ENCODE results near the gene SNRNP70.
"Not testable (repeated sequence)": the region's sequence is repeated elsewhere in the genome, so short reads cannot be mapped to it uniquely, and the experiment has no call there.

SNRNP70 gene, protein sequence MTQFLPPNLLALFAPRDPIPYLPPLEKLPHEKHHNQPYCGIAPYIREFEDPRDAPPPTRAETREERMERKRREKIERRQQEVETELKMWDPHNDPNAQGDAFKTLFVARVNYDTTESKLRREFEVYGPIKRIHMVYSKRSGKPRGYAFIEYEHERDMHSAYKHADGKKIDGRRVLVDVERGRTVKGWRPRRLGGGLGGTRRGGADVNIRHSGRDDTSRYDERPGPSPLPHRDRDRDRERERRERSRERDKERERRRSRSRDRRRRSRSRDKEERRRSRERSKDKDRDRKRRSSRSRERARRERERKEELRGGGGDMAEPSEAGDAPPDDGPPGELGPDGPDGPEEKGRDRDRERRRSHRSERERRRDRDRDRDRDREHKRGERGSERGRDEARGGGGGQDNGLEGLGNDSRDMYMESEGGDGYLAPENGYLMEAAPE

DNA sequence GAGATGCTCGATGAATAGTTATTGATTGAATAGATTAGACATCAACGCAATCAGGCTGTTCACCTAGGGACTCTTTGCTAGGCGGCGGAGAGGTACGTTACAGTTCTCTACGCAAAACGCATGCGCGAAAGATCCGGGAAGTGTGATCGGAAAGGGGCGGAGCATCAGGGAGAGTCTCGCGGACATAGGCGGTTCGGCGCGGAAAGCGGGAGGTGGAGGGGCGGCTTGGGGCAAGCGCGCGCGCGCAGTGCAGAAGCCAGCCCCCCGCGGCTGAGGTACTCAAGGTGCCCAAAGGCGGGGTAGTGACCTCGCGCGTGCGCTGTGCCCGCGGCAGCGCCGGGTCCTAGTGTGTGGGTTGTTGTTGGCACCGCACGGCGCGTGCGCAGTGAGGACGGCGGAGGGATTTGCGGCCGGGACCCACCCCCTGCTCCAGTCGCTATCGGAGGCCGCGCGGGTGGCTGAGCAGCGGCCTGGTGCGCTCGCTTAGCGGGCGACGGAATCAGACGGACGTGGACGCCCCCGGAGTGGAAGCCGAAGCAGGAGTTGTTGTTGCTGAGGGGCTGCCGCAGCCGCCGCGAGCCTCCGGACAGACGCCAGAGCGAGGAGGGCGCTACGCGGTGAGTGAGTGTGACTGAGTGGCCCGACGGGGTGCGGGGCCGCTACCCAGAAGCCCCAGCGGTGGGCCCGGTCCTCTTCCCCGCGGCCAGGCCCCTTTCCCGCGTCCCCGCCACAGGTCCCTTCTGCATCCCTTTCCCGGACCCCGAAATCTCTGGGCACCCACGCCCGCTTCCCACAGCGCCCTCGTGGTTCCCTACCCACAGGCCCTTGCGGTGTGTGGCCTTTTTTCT, at the start of gene SNRNP70:
Gene SNRNP70 (plus strand): TSS at position 432 of the 848 bp plus-strand sequence. CDS start 964 bp downstream, outside the sequence.
- peak; percentile 100 for DNase-seq (ENCODE audit: low spot score)

DNA sequence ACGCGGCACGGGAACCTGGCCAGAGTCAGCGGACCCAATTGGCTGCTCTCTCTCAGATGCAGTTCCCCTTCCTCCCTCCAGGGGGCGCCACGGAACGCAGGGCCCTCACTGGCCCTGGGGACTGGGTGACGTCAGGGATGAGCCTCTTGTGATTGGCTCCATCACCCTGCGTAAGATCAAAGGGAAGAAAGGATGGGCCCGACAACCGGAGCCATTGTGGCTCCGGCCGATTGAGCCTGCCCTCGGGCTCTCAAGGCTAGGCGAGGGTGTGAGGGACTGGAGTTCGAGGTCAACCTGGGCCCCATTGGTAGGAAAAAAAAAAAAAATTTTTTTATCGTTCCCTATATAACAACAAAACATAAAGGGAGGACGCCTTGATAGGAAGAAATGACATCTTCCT, 48.4 kb upstream of the SNRNP70 start, which contains the start of gene CGB1:
Gene CGB1 (minus strand): TSS at position 81 of the 400 bp plus-strand sequence. CDS start 184 bp downstream, outside the sequence.
- not testable (repeated sequence) for DNase-seq (ENCODE audit: low spot score)

DNA sequence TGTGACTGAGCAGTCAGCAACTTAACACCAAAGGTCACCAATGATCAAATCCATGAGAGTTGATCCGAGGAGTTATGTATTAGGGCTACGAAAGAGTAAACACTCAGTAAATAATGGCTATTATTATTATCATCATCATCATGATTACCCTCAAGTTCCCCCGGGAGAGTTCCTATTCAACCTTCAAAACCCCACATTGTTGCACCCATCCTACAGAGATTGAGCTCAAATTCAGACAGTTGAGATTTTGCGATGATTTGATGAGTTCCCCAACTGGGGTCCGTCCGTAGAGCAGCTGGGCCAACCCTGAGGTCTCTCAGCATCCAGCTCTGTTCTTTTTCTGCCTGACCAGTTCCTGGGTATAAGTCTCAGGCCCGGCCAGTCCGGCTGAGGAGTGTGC, 47.1 kb upstream of the SNRNP70 start:
- DNase-seq (ENCODE audit: low spot score), result not testable (repeated sequence)

DNA sequence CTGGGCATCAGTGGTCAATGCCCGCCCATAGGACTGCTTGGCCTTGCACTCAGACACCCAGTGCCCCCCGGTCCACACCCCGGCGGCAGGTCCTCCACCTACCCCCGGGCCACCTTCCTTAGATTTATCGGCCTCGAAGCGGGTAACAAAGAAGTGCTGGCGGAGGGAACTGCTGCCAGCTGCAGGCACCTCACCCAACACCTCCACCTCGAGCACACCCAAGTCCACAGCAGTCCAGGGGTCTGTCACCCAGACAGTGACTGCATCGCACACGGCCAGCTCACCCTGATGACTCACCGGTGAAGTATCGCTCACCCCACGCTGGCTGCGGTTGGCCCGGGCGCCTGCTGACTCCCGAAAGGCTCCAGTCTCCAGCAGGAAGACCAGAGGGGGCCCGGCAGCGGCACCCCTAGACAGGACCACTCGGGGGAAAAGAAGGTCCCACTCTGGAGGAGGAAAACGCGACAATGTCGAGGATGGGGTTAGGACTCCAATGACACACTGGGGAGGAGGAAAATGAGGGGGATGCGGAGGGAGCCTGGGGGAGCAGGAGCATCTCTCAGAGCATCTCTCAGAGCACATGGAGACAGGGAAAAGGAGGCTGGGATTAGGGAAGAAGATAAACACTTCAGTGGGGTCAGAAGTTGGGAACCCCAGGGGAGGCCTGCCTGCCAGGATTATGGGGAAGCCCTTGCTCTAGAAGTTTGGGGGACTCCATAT, 46.5 kb upstream of the SNRNP70 start:
- DNase-seq (ENCODE audit: low spot score), result not testable (repeated sequence)

DNA sequence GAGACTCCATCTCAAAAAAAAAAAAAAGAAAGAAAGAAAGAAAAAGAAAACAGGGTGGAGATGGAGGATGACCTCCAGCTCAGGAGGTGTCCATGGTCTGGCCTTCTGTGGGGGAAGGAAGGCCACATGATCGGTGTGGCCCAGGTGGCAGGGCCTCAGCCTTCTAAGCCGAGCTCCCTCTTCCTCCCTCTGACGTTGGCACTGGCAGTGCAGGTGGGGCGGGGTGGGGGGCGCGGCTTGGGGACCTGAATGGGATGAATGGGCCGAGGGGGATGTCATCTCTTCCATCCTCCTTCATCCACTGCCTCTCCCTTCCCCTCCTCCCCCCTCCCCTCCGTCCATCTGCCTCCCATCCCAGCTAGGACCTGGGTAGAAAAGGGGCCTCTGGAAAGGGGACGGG, 45.5 kb upstream of the SNRNP70 start:
- DNase-seq (ENCODE audit: low spot score), result not testable (repeated sequence)

DNA sequence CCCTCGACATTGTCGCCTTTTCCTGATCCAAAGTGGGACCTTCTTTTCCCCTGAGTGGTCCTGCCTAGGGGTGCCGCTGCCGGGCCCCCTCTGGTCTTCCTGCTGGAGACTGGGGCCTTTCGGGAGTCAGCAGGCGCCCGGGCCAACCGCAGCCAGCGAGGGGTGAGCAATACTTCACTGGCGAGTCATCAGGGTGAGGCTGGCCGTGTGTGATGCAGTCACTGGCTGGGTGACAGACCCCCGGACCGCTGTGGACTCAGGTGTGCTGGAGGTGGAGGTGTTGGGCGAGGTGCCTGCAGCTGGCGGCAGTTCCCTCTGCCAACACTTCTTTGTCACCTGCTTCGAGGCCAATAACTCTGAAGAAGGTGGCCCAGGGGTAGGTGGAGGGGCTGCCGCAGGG, 43.1 kb upstream of the SNRNP70 start:
- no peak for DNase-seq (ENCODE audit: low spot score)

DNA sequence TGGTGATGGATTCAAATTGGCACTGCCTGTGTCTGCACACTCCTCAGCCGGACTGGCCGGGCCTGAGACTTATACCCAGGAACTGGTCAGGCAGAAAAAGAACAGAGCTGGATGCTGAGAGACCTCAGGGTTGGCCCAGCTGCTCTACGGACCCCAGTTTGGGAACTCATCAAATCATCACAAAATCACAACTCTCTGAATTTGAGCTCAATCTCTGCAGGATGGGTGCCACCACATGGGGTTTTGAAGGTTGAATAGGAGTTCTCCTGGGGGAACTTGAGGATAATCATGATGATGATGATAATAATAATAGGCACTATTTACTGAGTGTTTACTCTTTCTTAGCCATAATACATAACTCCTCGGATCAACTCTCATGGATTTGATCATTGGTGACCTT, 42.6 kb upstream of the SNRNP70 start:
- DNase-seq (ENCODE audit: low spot score), result not testable (repeated sequence)

DNA sequence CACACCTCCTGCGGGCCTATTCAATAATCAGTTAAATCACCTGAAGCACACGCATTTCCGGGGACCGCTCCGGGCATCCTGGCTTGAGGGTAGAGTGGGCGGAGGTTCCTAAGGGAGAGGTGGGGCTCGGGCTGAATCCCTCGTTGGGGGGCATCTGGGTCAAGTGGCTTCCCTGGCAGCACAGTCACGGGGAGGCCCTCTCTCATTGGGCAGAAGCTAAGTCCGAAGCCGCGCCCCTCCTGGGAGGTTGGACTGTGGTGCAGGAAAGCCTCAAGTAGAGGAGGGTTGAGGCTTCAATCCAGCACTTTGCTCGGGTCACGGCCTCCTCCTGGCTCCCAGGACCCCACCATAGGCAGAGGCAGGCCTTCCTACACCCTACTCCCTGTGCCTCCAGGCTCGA, 41.7 kb upstream of the SNRNP70 start, which contains the start of gene CGB5:
Gene CGB5 (plus strand): TSS at position 301 of the 400 bp plus-strand sequence. CDS start 362 bp downstream, outside the sequence.
- not testable (repeated sequence) for DNase-seq (ENCODE audit: low spot score)

DNA sequence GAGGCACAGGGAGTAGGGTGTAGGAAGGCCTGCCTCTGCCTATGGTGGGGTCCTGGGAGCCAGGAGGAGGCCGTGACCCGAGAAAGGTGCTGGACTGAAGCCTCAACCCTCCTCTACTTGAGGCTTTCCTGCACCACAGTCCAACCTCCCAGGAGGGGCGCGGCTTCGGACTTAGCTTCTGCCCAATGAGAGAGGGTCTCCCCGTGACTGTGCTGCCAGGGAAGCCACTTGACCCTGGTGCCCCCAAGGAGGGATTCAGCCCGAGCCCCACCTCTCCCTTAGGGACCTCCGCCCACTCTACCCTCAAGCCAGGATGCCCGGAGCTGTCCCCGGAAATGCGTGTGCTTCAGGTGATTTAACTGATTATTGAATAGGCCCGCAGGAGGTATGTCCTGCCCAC, 36.2 kb upstream of the SNRNP70 start, which contains the start of gene CGB8:
Gene CGB8 (minus strand): TSS at position 101 of the 400 bp plus-strand sequence. CDS start 372 bp downstream, outside the sequence.
- not testable (repeated sequence) for DNase-seq (ENCODE audit: low spot score)

DNA sequence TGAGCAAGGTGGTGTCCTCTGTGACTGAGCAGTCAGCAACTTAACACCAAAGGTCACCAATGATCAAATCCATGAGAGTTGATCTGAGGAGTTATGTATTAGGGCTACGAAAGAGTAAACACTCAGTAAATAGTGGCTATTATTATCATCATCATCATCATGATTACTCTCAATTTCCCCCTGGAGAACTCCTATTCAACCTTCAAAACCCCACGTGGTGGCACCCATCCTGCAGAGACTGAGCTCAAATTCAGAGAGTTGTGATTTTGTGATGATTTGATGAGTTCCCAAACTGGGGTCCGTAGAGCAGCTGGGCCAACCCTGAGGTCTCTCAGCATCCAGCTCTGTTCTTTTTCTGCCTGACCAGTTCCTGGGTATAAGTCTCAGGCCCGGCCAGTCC, 35.4 kb upstream of the SNRNP70 start:
- DNase-seq (ENCODE audit: low spot score), result not testable (repeated sequence)

DNA sequence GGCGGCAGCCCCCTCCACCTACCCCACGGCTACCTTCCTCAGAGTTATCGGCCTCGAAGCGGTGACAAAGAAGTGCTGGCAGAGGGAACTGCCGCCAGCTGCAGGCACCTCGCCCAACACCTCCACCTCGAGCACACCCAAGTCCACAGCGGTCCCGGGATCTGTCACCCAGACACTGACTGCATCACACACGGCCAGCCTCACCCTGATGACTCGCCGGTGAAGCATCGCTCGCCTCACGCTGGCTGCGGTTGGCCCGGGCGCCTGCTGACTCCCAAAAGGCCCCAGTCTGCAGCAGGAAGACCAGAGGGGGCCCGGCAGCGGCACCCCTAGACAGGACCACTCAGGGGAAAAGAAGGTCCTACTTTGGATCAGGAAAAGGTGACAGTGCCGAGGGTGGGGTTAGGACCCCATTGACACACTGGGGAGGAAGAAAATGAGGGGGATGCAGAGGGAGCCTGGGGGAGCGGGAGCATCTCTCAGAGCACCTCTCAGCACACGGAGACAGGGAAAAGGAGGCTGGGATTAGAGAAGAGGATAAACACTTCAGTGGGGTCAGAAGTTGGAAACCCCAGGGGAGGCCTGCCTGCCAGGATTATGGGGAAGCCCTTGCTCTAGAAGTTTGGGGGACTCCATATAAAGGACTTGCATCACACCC, 34.7 kb upstream of the SNRNP70 start:
- not testable (repeated sequence) for DNase-seq (ENCODE audit: low spot score)

DNA sequence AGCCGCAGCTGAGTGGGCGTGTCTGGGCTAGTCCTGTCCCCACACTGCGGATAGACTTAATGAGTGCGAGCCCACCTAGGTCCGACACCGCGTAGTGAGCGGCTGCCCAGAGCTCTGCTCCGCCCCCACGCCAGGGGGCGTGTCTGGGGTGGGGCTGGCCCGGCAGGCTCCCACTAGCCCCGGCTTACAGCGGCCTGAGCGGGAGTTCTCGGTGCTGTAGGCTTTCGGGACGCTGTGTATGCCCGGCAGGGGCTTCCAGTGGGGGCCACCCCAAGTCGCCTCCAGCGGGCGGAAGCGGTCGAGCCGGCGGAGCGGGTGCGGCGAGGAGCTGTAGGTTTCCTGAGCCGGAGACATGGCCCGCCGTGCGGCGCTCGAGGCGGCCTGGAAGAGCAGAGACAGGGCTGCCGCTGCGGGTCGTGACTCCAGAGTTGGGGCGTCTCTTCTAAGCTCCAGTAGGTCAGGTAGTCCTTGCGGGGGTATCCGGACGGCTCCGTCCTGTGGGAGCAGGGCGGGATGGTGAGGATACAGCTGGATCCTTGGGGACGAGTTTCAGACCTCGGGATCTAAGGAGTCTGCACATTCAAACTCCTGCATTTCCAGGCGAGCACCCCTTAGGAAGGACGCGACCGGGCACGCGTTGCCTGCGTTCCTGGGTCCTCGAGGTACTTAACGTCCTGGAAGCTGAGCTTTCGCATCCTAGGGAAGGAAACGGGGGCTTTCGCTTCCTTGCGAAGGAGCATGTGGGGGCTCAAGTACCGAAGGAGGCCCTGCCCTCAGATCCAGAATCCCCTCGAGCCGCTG, 28.9 kb upstream of the SNRNP70 start:
- peak; percentile 30 for DNase-seq (ENCODE audit: low spot score)

DNA sequence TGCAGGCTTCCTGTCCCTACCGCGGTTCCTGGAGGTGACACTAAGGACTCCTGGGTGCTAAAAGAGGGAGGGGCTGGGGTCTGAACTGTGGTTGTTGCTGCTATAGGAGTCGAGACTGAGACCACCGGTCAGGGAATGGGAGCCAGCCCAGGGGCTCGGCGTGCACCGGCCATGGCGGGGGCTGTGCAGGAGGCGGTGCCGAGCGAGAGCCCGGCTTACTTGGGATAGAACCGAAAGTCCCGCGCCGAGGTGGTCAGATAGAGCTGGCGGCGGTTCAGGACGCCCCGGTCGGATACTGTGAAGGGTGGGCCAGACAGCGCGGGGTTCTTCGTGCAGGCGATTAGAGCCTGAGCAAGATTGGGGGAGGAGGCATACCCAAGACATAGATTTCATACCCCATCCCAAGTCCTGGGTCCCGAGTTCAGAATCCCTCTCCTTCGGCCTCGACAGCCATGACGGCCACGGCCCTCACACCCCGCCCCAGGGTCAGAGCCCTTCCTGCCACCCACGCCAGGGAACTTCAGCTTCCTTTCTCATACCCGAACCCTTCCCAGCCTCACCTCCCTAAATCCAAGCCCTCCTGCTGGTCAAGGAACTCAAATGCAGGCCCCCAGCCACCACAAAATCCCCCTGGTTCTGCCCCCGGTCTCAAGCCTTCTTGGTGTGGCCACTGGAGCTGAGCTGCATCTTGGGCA, 28.2 kb upstream of the SNRNP70 start:
- DNase-seq (ENCODE audit: low spot score), result not testable (repeated sequence)

DNA sequence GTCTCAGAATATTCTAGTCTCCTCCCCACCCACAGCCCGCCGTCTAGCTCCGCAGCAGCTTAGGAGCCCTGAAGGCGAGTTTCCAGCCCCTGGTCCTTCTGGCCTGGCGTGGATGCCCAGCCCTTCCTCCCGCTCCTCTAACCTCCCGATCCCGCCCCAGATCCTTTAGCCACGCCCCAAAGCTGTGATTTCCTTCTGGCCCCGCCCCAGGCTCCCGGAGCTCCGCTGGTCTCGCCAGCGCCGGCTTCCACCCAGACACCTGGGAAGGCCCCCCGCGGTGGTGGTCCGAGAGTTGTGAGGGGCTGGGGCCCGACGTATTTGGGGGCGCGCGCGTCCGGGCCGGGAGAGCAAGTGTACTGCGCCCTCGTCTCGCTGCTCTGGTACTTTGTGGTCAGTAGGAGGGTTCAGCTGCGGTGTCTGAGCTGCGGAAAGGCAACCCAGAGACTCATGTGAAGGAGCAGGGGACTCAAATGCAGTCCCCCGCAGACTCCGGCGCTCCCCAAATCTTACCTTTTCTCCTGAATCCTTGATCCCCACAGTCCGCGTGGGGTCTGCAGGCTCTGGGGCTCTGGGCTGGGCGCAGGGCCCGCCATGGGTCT, 27.5 kb upstream of the SNRNP70 start, which contains the start of gene CGB7:
Gene CGB7 (minus strand): TSS at position 114 of the 599 bp plus-strand sequence. CDS start 2,374 bp downstream, outside the sequence.
- DNase-seq (ENCODE audit: low spot score), result peak; percentile 25

DNA sequence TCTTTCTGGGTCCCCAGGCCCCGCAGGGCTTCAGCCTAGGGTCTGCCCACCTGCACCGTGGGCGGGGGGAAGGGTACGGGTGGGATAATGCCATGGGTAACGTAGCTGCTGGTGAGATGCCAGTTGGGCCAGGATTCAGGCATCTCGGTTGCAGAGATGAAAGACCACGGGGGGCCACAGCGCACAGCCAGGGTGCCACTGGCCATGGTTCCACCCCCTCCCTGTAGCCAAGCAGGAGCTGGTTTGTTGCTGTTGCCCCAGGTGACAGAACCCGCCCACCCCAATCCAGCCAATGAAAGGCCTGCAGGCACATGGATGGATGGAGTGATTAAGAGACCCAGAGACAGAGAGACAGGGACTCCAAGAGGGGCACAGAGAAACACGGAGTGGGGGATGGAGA, 26.7 kb upstream of the SNRNP70 start:
- no peak for DNase-seq (ENCODE audit: low spot score)

DNA sequence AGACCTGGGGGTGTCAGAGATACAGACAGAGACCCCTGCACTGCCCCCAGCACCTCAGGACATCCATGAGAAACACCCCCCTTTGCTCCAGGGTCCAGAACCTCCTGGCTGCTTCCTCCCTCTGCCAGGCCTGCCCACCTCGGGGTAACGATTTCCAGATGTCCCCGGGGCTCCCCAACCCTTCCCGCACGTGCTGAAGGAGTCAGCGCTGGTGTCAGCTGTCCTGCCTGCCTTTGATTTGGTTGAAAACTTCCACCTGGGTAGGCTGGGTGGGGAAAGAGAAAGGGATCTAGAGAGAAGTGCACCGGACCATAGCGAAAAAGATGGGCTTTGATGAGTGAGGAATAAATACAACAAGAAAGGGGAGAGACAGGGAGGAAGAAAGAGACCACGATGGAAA, 26.2 kb upstream of the SNRNP70 start:
- no peak for DNase-seq (ENCODE audit: low spot score)

DNA sequence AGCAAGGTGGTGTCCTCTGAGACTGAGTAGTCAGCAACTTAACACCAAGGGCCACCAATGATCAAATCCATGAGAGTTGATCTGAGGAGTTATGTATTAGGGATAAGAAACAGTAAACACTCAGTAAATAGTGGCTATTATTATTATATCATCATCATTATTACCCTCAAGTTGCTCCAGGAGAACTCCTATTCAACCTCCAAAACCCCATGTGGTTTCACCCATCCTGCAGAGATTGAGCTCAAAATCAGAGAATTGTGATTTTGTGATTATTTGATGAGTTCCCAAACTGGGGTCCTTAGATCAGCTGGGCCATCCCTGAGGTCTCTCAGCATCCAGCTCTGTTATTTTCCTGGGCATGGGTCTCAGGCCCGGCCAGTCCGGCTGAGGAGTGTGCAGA, 24.3 kb upstream of the SNRNP70 start:
- no peak for DNase-seq (ENCODE audit: low spot score)

DNA sequence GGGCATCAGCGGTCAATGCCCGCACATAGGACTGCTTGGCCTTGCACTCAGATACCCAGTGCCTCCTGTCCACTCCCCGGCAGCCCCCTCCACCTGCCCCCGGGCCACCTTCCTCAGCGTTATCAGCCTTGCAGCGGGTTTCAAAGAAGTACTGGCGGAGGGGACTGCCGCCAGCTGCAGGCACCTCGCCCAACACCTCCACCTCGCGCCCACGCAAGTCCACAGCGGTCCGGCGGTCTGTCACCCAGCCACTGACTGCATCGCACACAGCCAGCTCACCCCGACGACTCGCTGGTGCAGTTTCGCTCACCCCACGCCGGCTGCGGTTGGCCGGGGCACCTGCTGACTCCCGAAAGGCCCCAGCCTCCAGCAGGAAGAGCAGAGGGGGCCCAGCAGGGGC, 23.8 kb upstream of the SNRNP70 start:
- no peak for DNase-seq (ENCODE audit: low spot score)

DNA sequence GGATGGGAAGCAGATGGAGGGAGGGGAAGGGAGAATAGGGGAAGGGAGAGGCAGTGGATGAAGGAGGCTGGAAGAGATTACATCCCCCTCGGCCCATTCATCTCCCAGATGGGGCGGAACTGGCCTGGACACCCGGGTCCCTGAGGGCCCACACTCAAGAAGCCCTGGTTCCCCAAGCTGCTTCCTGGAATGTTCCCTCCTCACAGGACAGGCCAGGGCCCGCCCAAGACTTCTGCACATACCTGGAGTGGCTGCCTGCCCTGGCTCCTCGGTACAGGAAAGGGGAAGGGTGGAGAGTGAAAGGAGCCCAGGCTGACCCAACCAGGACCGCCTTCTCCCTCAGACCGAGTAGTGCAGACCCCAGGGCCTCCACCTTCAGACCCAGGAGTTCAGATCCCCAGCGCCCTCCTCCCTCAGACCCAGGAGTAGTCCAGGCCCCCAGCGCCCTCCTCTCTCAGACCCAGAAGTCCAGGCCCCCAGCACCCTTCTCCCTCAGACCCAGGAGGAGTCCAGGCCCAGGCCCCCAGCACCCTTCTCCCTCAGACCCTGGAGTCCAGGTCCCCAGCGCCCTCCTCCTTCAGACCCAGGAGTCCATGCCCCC, 21.1 kb upstream of the SNRNP70 start:
- DNase-seq (ENCODE audit: low spot score), result no peak
